Islet of Langerhans (tissue), 1 donor: ENCODE measurements around the gene UGP2.
"Not testable (repeated sequence)": the region's sequence is repeated elsewhere in the genome, so short reads cannot be mapped to it uniquely, and the experiment has no call there.

Experiments
- FAIRE-seq: peaks from one replicate; lab custom pipeline; 2011; peaks lifted over from hg19 to GRCh38; lab: Jason Lieb, UNC

UGP2 gene

DNA sequence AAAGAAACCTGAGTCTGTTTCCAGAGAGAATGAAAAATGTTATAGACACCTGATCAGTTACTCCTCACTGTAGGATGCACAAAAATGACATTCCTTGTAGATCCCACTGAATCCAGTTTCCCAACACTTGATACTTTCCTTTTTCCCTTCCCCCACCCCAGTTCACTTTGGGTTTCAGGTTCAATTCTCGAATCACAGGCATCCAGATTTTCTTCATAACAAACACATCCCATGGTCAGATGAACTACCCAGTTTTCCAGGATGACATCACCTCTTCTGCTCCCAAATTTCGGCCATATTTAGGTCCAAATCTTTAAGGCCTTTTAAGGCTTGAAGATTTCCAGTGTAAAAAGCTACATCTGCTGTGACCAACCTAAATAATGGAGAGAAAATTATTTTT, 51.5 kb downstream of the UGP2 start:
- no peak for FAIRE-seq

- FAIRE-seq = no peak
Measured at GRCh38 chr2:63894167-63894566, 52.5 kb downstream of the UGP2 start.

DNA sequence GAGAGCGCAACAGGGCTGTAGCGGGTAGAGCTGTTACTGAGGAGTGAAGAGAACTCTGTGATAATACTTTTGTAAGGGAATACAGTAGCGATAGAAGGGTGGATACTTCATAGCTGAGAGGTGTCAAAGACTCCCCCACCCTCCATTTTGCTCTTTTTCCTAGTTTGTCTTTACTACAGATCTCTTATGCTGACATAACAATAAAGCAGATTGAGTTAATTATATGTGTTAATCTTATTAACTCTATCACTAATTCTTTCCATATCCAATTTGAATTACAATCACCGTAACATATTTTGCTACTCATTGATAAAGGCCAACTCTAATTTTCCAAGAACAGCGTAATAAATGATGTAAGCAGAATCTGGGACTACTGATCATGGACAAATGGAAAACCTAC, 57.1 kb downstream of the UGP2 start:
- FAIRE-seq = no peak

- FAIRE-seq = no peak
Measured at GRCh38 chr2:63899639-63900038, 57.9 kb downstream of the UGP2 start.

DNA sequence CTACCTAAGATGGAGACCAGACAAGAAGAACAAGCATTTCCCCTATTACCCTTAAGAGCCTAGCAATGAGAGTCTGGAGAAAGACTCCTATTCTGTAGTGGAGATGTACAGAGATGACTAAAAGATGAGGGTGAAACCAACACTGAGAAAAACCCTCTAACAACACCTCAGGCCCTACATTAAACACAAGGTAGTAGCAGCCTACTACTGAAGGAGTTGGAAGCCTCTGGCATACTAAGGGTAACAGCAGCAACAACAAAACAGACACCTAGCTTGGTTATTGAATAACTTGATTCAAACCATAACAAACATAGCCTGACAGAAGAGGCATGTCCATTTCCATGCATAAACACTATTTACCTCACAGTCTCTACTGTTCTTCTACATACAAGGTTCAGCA, 60.5 kb downstream of the UGP2 start:
- no peak for FAIRE-seq

DNA sequence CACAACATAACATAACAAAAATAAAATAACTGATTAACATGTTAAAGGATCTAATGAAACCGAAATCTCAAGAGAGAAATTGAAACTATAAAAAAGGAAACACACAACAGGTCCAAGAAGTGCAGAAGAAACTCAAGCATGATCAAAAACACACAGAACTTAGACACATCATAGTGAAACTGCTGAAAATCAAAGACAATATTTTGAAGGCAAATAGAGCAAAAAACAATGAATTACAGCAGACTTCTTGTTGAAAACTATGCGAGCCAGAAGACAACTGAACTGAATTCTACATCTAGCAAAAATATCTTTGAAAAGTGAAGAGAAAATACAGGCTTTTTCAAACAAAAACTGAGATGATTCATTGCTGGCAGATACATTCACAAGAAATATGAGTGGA, 61.3 kb downstream of the UGP2 start:
- FAIRE-seq = no peak

DNA sequence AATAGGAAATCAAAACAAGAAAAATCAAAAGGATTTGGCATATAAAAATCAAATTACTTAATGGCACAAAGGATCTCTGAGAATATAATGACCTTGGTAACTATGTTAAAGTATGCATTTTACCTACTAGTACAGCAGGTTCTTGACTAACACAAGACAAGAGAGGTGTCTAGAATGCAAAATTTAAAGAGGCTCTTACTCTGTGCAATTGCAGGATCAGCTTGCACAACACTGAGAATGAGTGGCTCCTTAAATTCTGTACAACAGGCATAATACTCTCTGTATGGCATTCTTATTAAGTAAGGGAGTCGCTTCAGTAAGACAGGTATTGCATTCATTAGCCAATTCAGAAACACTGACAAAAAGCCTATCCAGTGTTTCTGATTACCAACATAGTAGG, 72.6 kb downstream of the UGP2 start:
- FAIRE-seq = no peak

DNA sequence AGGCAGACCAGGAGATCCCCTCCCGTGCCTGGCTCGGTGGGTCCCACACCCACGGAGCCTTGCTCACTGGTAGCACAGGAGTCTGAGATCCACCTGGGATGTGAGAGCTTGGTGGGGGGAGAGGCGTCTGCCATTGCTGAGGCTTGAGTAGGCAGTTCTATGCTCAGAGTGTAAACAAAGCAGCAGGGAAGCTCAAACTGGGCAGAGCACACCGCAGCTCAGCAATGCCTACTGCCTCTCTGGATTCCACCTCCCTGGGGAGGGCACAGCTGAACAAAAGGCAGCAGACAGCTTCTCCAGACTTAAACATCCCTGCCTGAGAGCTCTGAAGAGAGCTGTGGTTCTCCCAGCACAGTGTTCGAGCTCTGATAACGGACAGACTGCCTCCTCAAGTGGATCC, 85.1 kb downstream of the UGP2 start:
- no peak for FAIRE-seq

- FAIRE-seq = not testable (repeated sequence)
Measured at GRCh38 chr2:63932104-63932503, 90.4 kb downstream of the UGP2 start.
